Immature natural killer cell (primary cell): Measurements from ENCODE around the gene ZNF486. TPM values are rescaled to one million over a fixed set of nuclear protein-coding genes. Genes with fewer than 3 reads are reported as not detected.
A peak's percentile ranks its signal among the peaks of the same experiment; 100 is the strongest.
"Not testable (repeated sequence)": the region's sequence is repeated elsewhere in the genome, so short reads cannot be mapped to it uniquely, and the experiment has no call there.

Source experiments
- DNase-seq, 3 donors: peaks; one replicate each; pipeline ENCODE4 v3.0.0; 2022; ENCODE audit warnings: mixed read lengths in 1 of 3
- H3K27ac Mint-ChIP-seq, 6 donors: one replicate each; pipeline ENCODE4 v1.8.0; 2020; ENCODE audit warnings: mixed read lengths in 6 of 6, mild to moderate bottlenecking in 5 of 6, inconsistent platforms in 4 of 6, moderate library complexity in 3 of 6
- H3K27me3 Mint-ChIP-seq, 3 donors: one replicate each; pipeline ENCODE4 v1.8.0; 2020 to 2021; ENCODE audit warnings: low read depth in 3 of 3, mild to moderate bottlenecking in 3 of 3, mixed read lengths in 3 of 3, moderate library complexity in 3 of 3, inconsistent platforms in 1 of 3
- H3K36me3 Mint-ChIP-seq, 3 donors: one replicate each; pipeline ENCODE4 v1.8.0; 2020; ENCODE audit warnings: mixed read lengths in 3 of 3, inconsistent platforms in 2 of 3, mild to moderate bottlenecking in 2 of 3
- H3K4me1 Mint-ChIP-seq, 2 donors: one replicate each; pipeline ENCODE4 v1.8.0; 2020; ENCODE audit warnings: inconsistent platforms in 2 of 2, mild to moderate bottlenecking in 2 of 2, mixed read lengths in 2 of 2, moderate library complexity in 1 of 2
- H3K4me3 Mint-ChIP-seq, 5 donors: one replicate each; pipeline ENCODE4 v1.8.0; 2020; ENCODE audit warnings: mild to moderate bottlenecking in 5 of 5, mixed read lengths in 5 of 5, inconsistent platforms in 3 of 5, moderate library complexity in 3 of 5
- H3K9me3 Mint-ChIP-seq, 6 donors: one replicate each; pipeline ENCODE4 v1.8.0; 2020; ENCODE audit warnings: mild to moderate bottlenecking in 6 of 6, mixed read lengths in 6 of 6, inconsistent platforms in 4 of 6, moderate library complexity in 3 of 6
- polyA plus RNA-seq, 3 donors: library from polyadenylated mRNA; unstranded; fragments of 300-500 nt; fragmentation: Illumina TruSeq; gene quantifications; one replicate each; pipeline ENCODE4 v1.2.3, GENCODE V29; 2021

Gene ZNF486
- polyA plus RNA-seq, 3 donors from 2014 or later = 2.1 to 5.5 (median 5.4) TPM

DNA sequence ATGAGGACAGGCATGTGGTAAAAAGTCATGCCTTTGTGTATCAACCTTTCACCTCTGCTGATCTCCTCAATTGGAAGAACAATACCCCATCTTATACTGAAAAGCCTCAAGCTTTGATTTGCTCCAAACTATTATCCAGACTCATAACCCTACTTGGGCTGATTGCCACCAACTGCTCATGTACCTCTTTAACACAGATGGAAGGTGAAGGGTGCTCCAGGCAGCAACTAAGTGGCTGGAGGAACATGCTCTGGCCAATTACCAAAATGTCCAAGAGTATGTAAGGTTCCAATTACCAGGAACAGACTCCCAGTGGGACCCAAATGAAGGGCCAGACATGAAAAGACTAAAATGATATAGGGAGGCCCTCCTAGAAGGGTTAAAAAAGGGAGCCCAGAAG lies 78.3 kb downstream of the ZNF486 start:
- H3K27me3 Mint-ChIP-seq = peaks cover 0 to 2% (median 0%) of the 10 kb centered on the region in 3 donors

DNA sequence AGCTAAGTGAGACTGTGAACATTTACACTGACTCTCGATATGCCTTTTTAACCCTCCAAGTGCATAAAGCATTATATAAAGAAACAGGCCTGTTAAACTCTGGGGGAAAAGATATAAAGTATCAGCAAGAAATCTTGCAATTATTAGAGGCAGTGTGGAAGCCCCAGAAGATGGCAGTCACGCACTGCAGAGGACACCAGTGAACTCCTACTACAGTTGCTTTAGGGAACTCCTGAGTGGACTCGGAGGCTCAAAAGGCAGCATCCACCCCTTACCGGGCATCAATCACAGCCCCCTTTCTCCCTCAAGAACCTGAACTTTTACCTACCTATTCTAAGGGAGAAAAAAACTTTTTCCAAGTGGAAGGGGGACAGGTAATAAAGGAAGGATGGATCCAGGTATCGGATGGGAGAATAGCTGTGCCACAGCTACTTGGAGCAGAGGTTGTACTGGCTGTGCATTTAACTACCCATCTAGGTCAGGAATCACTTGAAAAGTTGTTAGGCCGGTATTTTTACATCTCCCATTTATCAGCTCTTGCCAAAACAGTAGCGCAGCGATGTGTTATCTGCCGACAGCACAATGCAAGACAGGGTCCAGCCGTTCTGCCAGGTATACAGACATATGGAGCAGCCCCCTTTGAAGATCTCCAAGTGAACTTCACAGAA lies 80.1 kb downstream of the ZNF486 start:
- peaks cover 0 to 3% (median 0%) of the 10 kb centered on the region in 6 donors for H3K9me3 Mint-ChIP-seq

More for the DNA sequence above, 78.3 kb downstream of the ZNF486 start:
- Mint-ChIP-seq H3K4me3 (no peak overlapping the region), H3K36me3 (no peaks in the 10 kb centered on the region), H3K4me1 (peaks cover 10 to 12% of the 10 kb centered on the region in 2 donors), H3K27ac (peak overlapping the region in 1 of 6 donors; percentile 27), H3K9me3 (peaks cover 0 to 3% (median 0%) of the 10 kb centered on the region in 6 donors)
- no peak for DNase-seq

DNA sequence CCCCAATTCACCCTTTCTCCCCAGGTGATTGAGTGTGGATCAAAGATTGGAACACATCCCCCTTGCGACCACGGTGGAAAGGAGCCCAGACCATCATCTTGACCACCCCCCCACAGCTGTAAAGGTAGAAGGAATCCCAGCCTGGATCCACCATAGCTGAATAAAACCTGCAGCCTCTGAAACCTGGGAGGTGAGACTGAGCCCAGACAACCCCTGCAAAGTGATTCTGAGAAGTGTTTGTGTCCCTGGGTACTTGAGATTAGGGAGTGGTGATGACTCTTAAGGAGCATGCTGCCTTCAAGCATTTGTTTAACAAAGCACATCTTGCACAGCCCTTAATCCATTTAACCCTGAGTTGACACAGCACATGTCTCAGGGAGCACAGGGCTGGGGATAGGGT lies 81.2 kb downstream of the ZNF486 start:
- not testable (repeated sequence) for H3K27ac Mint-ChIP-seq, H3K9me3 Mint-ChIP-seq, H3K4me3 Mint-ChIP-seq, H3K36me3 Mint-ChIP-seq, DNase-seq, H3K27me3 Mint-ChIP-seq
- H3K4me1 Mint-ChIP-seq = peaks cover 10 to 12% of the 10 kb centered on the region in 2 donors

More for the DNA sequence above, 80.1 kb downstream of the ZNF486 start:
- H3K27ac Mint-ChIP-seq = peak overlapping the region in 1 of 6 donors; percentile 35
- H3K4me1 Mint-ChIP-seq = peaks cover 10 to 12% of the 10 kb centered on the region in 2 donors
- peaks cover 0 to 2% (median 0%) of the 10 kb centered on the region in 3 donors for H3K27me3 Mint-ChIP-seq
- no peak overlapping the region for H3K4me3 Mint-ChIP-seq
- no peaks in the 10 kb centered on the region for H3K36me3 Mint-ChIP-seq
- peak in 1 of 3 donors; percentile 10 for DNase-seq

Other genes starting within 250 kb of the ZNF486 start
- gene ZNF682, start 127.7 kb upstream of the ZNF486 start, polyA plus RNA-seq = 1 to 10 TPM in 2 of 3 donors, not detected in 1; 3.3 to 3.5 TPM
- 1 to 10 TPM in 2 of 3 donors, under 1 TPM in 1; 0.96 to 2.1 (median 1.6) TPM for gene ZNF90, start 89.2 kb upstream of the ZNF486 start, polyA plus RNA-seq